Measurements from ENCODE around the gene MLST8.

DNA sequence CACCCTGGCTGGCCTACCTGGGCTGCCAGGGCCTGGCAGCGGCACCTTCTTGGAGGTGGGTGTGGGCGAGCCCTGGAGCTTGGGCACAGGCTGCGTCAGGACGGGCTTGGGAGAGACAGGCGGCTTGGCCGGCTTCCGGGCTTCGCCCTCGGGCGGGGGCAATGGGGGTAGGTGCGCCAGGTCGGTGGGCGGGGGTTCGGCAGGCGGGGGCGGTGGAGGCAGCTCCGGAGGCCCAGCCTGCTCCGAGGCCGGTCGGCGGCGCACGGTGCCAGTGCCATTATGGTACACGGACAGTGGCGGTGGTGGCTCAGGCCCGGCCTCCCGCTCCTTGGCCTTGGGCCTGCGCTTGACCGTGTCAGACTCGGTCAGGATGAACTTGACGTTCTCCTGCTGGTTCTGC is 25.7 kb upstream of the MLST8 start:
- TF ChIP-seq, protein P1, sequence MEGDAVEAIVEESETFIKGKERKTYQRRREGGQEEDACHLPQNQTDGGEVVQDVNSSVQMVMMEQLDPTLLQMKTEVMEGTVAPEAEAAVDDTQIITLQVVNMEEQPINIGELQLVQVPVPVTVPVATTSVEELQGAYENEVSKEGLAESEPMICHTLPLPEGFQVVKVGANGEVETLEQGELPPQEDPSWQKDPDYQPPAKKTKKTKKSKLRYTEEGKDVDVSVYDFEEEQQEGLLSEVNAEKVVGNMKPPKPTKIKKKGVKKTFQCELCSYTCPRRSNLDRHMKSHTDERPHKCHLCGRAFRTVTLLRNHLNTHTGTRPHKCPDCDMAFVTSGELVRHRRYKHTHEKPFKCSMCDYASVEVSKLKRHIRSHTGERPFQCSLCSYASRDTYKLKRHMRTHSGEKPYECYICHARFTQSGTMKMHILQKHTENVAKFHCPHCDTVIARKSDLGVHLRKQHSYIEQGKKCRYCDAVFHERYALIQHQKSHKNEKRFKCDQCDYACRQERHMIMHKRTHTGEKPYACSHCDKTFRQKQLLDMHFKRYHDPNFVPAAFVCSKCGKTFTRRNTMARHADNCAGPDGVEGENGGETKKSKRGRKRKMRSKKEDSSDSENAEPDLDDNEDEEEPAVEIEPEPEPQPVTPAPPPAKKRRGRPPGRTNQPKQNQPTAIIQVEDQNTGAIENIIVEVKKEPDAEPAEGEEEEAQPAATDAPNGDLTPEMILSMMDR (IDR thresholded peaks at IDR 0.05), result no peak
- no peak for TF ChIP-seq POLR2A (IDR thresholded peaks at IDR 0.05)
